DMS153 treated with DMSO at 0.1 percent for 48 hours (cell line): Measurements from ENCODE around the gene NEO1.

Experiments
- DNase-seq: peaks from one replicate; lab custom pipeline; 2025; ENCODE audit not compliant: unreplicated experiment; lab: John Stamatoyannopoulos, UW

Gene NEO1

DNA sequence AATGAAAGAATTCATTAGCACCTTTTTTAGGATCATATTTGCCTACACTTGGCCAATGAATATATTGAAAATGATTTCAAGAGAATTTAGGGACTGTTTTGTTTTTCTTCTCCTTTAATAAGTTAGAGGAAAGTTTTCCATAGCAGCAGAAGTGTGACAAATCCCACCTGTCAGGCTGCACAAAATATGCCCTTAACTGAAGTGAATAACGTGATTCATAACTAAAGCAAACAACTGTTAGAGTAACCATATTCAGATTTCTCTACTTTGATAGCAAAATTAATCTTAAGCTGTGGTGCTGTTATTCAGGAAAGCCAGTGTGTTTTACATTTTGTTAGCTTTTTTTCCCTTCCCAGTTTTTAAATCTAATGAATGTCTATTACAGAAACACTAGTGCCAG lies 195.1 kb downstream of the NEO1 start:
- DNase-seq, result no peak

DNA sequence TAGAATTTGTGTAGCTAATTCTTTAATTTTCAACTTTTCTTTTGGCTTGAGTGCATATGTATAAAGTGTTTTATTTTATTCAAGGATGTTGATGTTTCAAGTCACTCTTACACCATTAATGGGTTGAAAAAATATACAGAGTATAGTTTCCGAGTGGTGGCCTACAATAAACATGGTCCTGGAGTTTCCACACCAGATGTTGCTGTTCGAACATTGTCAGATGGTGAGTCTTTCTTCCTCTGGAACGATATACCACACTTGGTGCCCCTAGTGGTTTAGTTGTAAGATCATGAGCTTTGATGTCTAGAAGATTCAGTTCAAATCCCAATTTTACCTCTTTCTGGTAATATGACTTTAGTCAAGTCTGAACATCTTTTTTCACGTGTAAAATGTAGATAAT lies 197.2 kb downstream of the NEO1 start:
- no peak for DNase-seq

DNA sequence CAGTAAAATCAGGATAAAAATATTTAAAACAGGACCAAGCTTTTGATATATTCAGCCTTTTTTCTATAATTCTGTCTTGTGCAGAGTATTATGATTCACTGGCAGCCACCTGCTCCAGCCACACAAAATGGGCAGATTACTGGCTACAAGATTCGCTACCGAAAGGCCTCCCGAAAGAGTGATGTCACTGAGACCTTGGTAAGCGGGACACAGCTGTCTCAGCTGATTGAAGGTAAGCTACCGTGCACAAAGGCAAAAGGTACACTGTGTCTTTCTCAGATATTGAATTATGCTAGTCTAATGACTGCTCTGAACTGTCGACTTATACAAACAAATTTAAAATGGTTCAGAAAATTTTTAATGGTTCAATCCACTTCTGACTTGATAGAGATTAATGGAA lies 202.3 kb downstream of the NEO1 start:
- DNase-seq, result no peak

DNA sequence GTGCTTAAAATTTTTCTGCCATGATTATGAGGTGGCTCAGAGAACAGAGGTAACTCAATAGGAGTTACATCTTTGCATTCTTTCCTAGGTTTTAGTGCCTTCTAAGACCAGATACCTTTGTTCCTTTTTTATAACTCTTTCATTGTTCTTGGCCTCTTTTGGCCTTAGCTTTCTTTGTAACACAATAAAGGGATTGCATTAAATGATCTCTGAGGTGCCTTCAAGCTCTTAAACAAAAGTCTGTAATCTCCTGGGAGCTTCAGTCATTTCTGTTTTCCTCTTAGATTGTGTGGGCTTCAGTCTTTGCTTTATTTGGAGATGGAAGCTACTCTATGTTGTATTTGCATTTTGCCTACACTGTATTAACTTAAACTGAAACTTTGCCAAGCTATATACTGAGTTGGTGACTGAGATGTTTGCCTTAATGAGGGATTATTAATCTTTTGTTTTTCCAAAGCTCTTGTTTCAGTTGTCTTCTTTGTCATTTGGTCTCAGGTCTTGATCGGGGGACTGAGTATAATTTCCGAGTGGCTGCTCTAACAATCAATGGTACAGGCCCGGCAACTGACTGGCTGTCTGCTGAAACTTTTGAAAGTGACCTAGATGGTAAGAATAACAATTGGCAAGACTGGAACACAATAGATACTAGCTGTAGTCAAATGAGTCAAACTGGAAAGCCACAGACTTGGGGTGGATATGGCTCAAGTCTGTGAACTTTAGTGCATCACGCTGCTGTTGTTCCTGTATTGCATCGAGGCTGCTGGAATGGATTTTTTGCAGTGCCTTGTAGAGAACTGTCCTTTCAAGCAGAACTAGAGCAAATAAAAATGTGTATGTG lies 206.2 kb downstream of the NEO1 start:
- DNase-seq, result no peak

DNA sequence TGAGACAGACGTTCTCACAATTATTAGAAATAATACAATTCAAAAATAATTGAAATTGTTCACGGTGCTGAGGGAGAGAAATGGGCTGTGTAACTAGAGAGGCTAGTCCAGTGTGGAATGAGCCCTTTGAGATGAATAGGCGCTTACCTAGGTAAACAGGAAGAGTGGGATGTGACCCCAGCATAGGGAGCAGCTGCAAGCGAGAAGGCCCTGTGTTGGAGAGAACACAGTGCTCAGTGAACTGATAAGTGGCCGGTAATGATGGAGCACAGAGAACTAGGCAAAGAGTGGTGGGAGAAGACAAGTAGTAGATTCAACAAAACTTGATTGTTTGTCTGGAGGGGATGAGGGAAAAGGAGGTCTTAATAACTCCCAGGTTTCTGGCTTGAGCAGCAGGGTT lies 212.6 kb downstream of the NEO1 start:
- no peak for DNase-seq

DNA sequence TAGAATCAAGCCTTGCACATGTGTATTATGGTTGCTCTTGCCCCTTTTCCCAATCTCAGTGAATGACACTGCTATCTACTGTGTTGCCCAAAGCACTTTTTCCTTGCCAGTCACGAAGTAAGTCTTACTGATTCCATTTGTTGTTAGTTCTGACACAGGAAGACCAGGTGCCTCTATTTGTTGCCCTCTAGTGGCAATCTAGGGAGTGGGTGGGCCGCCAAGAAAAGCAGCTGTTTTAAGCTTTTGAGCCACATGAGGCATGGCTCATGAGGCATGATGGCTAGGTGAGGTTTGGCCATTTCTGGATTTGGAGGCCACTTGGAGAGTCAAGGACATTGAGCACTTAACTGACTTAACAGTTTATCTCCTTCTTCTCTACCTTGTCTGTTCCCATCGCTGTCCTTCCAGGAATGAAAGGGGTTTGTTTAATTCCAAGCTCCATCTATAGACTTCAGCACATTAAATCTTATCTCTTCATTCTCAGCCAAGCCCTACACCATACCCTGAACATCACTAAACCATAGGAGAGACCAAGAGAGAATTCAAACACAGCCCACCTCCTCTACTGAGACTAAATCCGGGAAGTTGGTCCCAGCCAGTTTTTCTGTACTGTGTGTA lies 213.4 kb downstream of the NEO1 start:
- no peak for DNase-seq

DNA sequence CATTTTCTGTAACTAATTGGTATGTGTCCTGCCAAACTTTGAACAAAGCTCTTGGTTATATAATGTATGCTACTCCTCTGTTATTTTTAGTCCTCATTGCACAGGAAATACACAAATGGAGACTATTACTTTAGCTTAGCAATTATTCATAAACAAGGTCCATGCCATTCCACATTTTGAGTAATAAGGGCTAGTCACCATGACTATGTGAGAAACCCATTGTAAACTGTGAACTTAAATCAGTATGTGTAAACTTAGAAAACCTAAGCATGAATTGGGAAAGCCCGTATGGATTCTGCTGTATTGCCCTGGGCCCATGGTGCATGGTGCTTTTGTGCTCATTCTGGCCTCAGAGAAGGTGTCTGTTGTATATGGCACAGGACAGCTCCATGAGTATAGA lies 216.2 kb downstream of the NEO1 start:
- no peak for DNase-seq

DNA sequence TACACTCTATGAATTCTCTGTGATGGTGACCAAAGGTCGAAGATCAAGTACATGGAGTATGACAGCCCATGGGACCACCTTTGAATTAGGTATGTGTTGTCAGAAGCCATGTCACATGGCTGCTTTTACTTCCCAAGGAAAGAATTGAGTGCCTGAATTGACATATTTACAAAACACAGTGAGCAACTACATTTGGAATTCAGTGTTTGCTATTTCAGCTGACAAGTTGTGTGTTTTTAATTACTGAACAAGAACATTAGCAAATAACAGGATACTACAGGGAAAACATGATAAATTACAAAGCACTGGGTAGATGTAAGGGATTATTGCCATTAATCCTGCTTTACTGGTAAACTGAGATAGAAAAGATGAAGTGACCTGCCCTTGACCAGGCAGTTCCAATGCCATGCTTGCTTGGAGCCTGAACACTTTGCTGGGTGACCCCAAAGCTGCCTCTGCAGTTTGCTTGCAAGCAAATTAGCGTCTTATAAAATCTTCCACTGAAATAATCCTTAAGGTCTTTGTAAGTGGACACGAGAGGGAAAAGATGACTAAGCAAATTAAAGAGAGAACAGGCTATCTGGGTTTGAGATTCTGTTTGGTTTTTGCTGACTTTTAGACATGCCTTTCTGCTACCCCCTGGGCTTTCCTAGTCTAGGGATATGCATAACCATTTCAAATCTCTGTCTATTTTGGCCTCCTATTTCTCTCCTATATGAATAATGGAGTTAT lies 218.3 kb downstream of the NEO1 start:
- no peak for DNase-seq

DNA sequence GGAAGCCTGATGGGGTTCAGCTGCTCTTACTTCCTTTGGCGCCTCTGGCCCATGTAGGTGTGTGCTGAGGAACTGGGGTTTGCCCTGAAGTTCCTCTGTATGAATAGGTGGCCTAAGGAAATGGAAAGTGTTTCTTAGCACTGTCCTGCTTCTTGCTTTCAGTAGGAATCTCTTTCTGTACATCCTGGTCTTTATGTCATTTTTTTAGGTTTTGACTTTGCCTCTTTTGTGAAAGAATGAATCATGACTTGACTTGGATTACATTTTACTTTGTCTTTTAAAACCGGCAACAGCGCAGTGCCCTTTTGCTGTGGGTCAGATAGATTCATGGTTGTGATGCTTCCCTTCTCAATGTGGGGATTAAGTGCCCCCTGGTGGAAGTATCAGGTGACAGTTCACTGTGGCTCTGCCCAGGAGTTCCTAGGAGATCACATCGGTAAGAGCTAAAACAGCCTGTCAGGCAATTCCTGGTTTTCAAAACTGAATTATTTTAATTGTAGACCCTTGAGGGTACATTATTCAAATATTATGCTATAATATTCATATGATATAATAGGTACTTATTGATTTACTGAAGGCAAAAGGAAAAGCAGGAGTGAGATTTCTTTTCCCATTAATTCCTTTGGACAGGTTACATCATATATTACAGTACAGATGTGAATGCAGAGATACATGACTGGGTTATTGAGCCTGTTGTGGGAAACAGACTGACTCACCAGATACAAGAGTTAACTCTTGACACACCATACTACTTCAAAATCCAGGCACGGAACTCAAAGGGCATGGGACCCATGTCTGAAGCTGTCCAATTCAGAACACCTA lies 221.1 kb downstream of the NEO1 start:
- no peak for DNase-seq

DNA sequence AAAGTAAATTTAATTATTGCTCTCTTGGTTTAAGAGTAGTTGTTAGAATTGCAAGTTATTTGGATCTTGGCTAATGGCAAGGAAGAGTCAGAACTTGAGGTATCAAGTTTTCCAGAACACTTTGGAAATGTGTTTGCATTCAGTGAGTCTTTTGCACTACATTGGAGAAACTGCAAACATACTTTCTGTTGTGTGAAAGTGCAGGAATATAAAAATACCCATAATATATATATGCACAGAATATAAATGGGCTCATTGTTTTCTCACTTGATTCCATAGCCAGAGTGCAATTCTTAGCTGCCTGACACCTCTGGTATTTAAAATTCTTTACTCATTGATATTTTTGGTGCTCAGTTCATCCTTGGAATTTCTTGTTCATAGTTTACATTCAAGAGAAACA lies 223.6 kb downstream of the NEO1 start:
- DNase-seq, result no peak

DNA sequence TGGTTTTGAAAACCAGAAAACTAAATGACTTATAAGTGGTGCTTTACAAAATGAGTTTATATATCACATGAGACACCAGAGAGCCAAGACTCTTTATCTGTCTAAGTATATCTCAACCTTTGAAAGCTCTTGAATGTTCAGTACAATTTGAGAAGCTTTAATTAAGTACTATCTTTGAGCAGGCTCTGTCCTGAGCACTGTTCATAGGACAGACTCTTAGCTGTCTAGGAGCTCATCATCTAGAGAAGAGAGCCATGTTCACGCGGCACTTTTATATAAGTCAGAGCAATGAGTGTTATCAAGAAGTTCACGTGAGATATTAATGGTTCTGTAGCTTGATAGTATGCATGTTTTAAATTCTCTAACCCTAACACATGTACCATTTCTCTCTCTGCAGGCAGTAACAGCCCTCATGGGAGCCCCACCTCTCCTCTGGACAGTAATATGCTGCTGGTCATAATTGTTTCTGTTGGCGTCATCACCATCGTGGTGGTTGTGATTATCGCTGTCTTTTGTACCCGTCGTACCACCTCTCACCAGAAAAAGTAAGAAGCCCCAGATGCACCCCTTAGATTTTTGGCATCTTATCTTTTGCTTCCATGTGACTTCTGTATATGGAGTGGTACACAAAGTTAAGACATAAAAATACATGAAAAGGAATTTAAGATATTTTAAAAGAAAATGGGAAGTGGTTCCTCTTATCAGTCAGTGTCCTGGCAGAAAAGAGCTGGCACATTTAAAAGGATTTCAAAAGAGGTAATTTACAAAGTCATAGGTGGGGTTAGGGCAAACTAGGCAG lies 230.5 kb downstream of the NEO1 start:
- DNase-seq, result no peak

DNA sequence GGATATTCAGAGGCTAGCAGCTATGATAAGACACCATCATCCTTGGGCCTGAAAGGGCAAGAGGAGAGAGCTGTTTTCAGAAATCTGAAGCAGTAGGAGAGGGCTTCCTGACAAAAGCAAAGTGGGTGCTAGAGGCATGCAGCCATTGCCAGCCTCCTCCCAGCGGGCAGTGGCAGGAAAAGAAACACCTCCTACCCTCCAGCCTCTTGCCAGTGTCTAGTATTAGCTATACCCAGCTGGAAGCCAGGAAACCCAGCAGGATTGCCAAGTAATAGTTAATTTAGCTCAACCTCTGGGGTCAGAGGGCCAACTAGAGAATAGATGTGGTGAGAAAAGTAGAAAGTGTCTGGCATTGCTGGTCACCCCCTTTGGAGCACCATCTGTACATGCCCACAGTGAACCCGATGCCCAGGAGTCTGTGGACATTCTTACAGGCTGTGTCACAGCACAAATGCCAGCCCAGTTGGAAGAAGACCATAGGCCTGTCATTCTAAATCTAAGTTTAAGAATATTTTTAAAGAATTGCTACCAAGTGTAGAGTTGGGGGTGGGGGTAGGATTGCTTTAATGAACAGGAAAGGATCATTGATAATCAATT lies 231.2 kb downstream of the NEO1 start:
- DNase-seq, result no peak

DNA sequence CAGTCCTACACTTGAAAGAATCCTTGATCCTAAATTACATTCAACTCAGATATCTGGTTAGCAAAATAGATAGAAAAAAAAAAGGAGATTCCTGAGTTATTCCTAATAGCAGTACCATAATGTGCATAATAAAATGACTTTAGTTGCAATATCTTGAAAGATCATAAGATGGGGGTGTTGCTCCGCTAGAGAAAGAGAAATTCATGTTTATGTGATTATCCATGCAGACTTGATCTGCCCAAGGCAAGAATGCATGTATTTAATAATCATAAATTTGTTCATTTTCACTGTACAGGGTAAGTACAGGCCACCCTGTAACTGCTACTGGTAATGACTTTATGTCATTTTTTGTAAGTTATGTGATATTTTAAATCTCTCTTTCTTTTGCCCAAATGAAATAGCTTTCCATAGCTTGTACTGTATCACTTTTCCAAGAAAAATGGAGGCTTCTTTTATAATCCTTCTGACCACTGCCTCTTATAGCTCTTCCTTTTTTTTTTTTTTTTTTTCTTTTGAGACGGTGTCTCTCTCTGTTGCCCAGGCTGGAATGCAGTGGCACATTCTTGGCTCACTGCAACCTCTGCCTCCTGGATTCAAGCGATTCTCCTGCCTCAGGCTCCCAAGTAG lies 231.9 kb downstream of the NEO1 start:
- no peak for DNase-seq

DNA sequence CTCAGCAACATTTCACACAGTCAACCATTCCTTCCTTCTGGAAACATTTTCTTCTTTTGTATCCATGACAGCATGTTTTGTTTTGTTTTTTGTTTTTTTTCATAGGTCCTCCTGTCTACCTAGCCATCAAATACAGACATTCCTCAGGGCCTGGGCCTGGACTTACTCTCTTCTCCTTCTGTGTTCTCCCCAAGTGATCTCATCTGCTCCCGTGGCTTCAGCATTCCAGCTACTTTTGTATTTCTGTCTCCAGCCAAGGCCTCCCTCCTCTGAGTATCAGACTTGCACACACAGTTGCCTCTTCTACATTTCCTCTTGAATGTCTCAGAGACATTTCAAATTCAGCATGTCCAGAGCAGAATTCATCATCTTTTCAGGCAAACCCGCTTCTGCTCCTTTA lies 234.0 kb downstream of the NEO1 start:
- DNase-seq, result no peak

DNA sequence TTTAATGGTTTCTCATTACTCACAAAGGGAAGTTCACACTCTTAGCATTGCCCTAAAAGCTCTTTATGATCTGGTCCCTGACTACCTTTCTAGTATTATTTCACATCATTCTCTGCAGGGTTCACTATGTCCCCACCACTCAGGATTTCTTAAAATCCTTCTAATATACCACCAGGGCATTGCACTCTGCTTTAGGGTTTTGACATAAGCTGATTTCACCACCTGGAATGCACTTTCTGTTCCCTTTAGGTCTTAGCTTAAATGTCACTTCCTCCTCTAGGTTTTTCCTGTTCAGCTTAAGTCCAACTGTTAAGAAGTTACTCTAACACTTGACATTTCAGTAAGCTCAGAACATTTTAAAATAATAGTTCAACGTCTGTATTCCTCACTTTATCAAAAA lies 234.8 kb downstream of the NEO1 start:
- no peak for DNase-seq

DNA sequence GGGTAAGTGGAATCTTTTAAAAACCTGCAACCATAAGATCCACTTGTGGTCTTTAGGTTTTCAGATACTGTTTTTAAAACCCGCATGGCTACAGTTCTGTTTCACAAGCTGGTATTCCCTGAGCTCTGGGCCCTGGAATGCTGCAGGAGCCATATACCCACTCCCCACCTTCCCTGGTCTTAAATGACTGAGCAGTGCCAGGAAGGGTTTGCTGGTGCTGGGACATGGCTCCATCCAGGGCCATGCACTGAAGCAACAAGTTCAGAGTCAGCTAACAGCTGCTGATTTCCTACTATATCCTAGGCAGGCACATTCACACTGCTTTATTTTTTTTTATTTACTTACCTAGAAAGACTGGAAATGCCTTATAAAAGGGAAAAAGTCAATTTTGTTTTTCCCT lies 239.2 kb downstream of the NEO1 start:
- DNase-seq, result no peak

DNA sequence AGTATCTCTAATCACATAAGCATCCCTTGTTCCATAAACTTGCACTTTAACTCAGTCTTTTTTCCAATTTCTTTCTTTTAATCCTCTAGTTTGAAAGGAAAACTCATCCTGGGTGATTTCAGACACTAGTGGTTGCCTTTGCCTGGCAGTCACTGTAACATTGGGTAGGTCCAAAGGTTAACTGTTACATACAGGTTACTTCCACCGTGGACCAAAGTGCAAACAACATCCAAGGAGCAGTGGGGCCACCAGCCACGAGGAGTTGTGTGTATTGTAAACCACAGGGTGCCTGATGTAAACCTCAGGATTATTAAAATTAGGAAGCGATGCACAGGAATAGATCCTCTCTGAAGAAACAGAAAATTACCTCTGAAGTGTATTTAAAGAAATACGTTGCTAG lies 241.5 kb downstream of the NEO1 start:
- no peak for DNase-seq

DNA sequence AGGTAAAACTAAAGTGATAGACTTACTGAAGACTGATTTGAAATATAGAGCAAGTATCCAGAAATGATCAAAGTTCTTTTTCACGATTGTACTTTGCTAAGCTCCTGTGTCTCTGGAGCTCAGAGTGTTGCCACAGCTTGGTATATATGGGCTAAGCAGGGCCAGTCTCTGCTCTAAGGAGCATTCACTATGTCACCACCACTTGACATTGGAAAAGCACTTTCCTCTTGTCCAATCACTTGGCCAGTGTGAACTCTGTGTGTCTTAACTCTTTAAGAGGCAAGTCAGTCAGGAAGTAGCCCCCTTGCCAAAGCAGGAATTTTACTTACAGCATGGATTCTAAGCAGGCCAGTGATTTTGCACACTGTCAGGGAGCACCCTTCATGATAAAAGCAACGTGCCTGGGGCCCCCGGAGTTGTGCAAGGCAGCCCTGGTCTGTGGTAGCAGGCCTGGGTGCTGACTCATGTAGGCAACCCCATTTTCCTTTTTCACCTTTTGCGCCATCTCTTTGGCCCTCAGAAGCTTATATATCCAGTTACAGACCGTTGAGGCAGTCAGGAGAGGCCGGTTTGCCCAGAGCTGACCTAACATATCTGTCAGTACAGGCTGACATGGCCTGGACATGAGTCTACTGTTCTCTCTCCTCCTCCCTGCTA lies 243.5 kb downstream of the NEO1 start:
- no peak for DNase-seq
